PC-9 (cell line): ENCODE data around the gene NAGLU.

Experiments
- CTCF ChIP-seq: fragments of 200-600 bp; sonication (generic); conservative IDR thresholded peaks from 2 replicates; pipeline ENCODE4 v1.6.1; 2017; ENCODE audit warnings: mixed run types, antibody characterized with exemption, mild to moderate bottlenecking, moderate library complexity
- EZH2 ChIP-seq: fragments of 200-600 bp; sonication (generic); IDR thresholded peaks from 2 replicates; pipeline ENCODE4 v1.8.0; 2017; ENCODE audit warnings: antibody characterized with exemption, low read depth

- TF ChIP-seq CTCF (no peak), EZH2 (no peak)
These were observed 50.6 kb downstream of the NAGLU start for GRCh38 chr17:42586514-42587230.
